ENCODE data around the gene CDKAL1. TPM values are rescaled to one million over a fixed set of nuclear protein-coding genes. Genes with fewer than 3 reads are reported as not detected.

CDKAL1 gene
- total and polyA plus RNA-seq, 4 donors: 2.0 to 12.9 (median 6.7) TPM

DNA sequence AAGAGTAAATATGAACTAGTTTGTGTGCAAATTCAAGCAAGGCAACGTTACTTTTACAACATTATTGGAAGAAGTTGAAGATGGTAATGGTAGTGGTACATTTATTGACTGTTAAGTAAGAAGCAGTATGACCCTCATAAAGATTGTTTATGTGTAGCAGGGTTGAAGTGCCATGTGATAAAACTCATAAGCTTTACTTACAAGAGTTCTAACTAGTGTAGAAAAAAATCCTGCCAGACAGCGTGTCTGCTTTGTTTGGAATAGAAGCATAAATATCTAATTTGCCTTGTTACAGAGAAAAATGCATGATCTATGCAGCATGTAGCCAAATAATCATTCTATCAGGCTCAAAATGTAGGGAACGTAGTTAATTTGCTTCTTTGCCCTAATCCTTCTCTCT is 608.5 kb downstream of the CDKAL1 start:
- no peaks in the 10 kb centered on the region for H3K36me3 ChIP-seq (ENCODE audit: control insufficient read depth in 4 of 4, insufficient read depth in 3 of 4, low read depth in 1 of 4, low read length in 3 of 4)
- TF ChIP-seq YY1 (IDR thresholded peaks at IDR 0.05) (no peak), RXRA (IDR thresholded peaks at IDR 0.05) (no peak), SP1 (IDR thresholded peaks at IDR 0.05) (no peak), JUND (IDR thresholded peaks at IDR 0.05) (no peak), FOXA1 (IDR thresholded peaks at IDR 0.05) (no peak), NR2F2 (IDR thresholded peaks at IDR 0.05) (no peak)
- TF ChIP-seq, protein P1, sequence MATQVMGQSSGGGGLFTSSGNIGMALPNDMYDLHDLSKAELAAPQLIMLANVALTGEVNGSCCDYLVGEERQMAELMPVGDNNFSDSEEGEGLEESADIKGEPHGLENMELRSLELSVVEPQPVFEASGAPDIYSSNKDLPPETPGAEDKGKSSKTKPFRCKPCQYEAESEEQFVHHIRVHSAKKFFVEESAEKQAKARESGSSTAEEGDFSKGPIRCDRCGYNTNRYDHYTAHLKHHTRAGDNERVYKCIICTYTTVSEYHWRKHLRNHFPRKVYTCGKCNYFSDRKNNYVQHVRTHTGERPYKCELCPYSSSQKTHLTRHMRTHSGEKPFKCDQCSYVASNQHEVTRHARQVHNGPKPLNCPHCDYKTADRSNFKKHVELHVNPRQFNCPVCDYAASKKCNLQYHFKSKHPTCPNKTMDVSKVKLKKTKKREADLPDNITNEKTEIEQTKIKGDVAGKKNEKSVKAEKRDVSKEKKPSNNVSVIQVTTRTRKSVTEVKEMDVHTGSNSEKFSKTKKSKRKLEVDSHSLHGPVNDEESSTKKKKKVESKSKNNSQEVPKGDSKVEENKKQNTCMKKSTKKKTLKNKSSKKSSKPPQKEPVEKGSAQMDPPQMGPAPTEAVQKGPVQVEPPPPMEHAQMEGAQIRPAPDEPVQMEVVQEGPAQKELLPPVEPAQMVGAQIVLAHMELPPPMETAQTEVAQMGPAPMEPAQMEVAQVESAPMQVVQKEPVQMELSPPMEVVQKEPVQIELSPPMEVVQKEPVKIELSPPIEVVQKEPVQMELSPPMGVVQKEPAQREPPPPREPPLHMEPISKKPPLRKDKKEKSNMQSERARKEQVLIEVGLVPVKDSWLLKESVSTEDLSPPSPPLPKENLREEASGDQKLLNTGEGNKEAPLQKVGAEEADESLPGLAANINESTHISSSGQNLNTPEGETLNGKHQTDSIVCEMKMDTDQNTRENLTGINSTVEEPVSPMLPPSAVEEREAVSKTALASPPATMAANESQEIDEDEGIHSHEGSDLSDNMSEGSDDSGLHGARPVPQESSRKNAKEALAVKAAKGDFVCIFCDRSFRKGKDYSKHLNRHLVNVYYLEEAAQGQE (IDR thresholded peaks at IDR 0.05): no peak
- TF ChIP-seq, protein P2, sequence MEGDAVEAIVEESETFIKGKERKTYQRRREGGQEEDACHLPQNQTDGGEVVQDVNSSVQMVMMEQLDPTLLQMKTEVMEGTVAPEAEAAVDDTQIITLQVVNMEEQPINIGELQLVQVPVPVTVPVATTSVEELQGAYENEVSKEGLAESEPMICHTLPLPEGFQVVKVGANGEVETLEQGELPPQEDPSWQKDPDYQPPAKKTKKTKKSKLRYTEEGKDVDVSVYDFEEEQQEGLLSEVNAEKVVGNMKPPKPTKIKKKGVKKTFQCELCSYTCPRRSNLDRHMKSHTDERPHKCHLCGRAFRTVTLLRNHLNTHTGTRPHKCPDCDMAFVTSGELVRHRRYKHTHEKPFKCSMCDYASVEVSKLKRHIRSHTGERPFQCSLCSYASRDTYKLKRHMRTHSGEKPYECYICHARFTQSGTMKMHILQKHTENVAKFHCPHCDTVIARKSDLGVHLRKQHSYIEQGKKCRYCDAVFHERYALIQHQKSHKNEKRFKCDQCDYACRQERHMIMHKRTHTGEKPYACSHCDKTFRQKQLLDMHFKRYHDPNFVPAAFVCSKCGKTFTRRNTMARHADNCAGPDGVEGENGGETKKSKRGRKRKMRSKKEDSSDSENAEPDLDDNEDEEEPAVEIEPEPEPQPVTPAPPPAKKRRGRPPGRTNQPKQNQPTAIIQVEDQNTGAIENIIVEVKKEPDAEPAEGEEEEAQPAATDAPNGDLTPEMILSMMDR (IDR thresholded peaks at IDR 0.05; ENCODE audit: low read depth, low read length, missing input control): no peak
- WGBS: 59% methylated on average over 3 of the region's 3 CpGs
- peaks cover 12 to 37% (median 19%) of the 10 kb centered on the region in 4 donors for H3K4me1 ChIP-seq (ENCODE audit: control insufficient read depth in 4 of 4, insufficient read depth in 4 of 4, low read length in 3 of 4)
- peak overlapping the region; percentile 70 to 80 for H3K27ac ChIP-seq (ENCODE audit: low read depth in 1 of 2, low read length in 2 of 2)
- no peaks in the 10 kb centered on the region for H3K27me3 ChIP-seq (ENCODE audit: control insufficient read depth in 4 of 4, insufficient read depth in 4 of 4, low read length in 3 of 4)
- H3K9me3 ChIP-seq (ENCODE audit: control insufficient read depth in 4 of 4, low read length in 3 of 4): no peaks in the 10 kb centered on the region
- no peak overlapping the region for H3K4me3 ChIP-seq (ENCODE audit: low read depth in 1 of 3, low read length in 3 of 3)
- no peak overlapping the region for H3K9ac ChIP-seq (ENCODE audit: low read depth in 1 of 2, low read length in 2 of 2)
- no peak for DNase-seq (ENCODE audit: low spot score)

DNA sequence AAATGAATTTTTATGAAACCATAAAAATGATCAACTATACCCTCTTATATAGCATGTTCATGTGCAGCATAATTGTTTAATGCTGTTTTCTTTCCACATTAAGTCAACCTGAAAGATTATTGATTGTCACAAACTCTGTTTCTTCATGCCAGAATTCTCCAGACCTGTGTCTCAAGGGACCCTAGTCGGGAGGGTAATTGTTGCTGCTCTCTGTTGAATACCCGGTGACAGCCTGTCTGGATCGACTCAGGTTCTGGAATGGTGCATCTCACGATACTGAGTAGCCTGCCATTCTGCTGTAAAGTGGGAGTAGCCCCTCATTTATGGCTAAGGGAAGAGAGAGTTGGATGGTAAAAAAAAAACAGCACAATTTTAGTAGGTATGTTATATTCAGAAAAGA is 609.4 kb downstream of the CDKAL1 start:
- WGBS: 93% methylated on average over 4 of the region's 4 CpGs
- Histone ChIP-seq H3K9ac (ENCODE audit: low read depth in 1 of 2, low read length in 2 of 2) (no peak overlapping the region), H3K27ac (ENCODE audit: low read depth in 1 of 2, low read length in 2 of 2) (no peak overlapping the region), H3K9me3 (ENCODE audit: control insufficient read depth in 4 of 4, low read length in 3 of 4) (no peaks in the 10 kb centered on the region), H3K4me3 (ENCODE audit: low read depth in 1 of 3, low read length in 3 of 3) (no peak overlapping the region), H3K36me3 (ENCODE audit: control insufficient read depth in 4 of 4, insufficient read depth in 3 of 4, low read depth in 1 of 4, low read length in 3 of 4) (no peaks in the 10 kb centered on the region), H3K4me1 (ENCODE audit: control insufficient read depth in 4 of 4, insufficient read depth in 4 of 4, low read length in 3 of 4) (peaks cover 12 to 30% (median 17%) of the 10 kb centered on the region in 4 donors), H3K27me3 (ENCODE audit: control insufficient read depth in 4 of 4, insufficient read depth in 4 of 4, low read length in 3 of 4) (no peaks in the 10 kb centered on the region)
- no peak for DNase-seq (ENCODE audit: low spot score)
- TF ChIP-seq RXRA (IDR thresholded peaks at IDR 0.05) (no peak), YY1 (IDR thresholded peaks at IDR 0.05) (no peak), FOXA1 (IDR thresholded peaks at IDR 0.05) (no peak), TAF1 (conservative IDR thresholded peaks at IDR 0.05) (no peak), JUND (IDR thresholded peaks at IDR 0.05) (no peak)
- TF ChIP-seq, protein P2 (IDR thresholded peaks at IDR 0.05; ENCODE audit: low read depth, low read length, missing input control): no peak

DNA sequence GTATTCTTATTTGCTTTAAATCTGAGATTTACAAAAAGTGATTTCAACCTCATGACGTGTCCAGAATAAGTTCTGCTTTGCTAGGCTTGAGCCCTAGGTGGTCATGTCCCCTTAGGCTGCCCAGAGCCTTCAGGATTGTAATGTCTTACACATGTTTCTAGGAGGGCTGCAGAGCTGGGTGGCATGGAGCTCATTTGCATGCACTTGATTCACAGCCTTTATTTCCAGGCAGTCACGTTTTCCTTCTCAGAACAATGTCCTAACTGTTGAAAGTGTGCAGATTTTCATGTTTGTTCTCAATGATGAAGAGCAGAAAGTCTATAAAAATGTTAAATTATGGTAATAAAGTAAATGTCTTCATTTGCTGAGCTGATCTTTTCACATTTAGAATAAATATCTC is 610.7 kb downstream of the CDKAL1 start:
- no peak overlapping the region for H3K4me3 ChIP-seq (ENCODE audit: low read depth in 1 of 3, low read length in 3 of 3)
- no peak overlapping the region for H3K9ac ChIP-seq (ENCODE audit: low read depth in 1 of 2, low read length in 2 of 2)
- no peaks in the 10 kb centered on the region for H3K36me3 ChIP-seq (ENCODE audit: control insufficient read depth in 4 of 4, insufficient read depth in 3 of 4, low read depth in 1 of 4, low read length in 3 of 4)
- TF ChIP-seq GABPA (IDR thresholded peaks at IDR 0.05 in 1 of 2, conservative IDR thresholded peaks at IDR 0.05 in 1 of 2) (no peak), HNF4G (IDR thresholded peaks at IDR 0.05) (no peak), FOXA1 (IDR thresholded peaks at IDR 0.05) (no peak), TAF1 (conservative IDR thresholded peaks at IDR 0.05) (no peak)
- WGBS: 88% methylated on average over 2 of the region's 2 CpGs
- no peaks in the 10 kb centered on the region for H3K9me3 ChIP-seq (ENCODE audit: control insufficient read depth in 4 of 4, low read length in 3 of 4)
- H3K27ac ChIP-seq (ENCODE audit: low read depth in 1 of 2, low read length in 2 of 2): no peak overlapping the region
- peaks cover 6 to 21% (median 13%) of the 10 kb centered on the region in 4 donors for H3K4me1 ChIP-seq (ENCODE audit: control insufficient read depth in 4 of 4, insufficient read depth in 4 of 4, low read length in 3 of 4)
- no peak for DNase-seq (ENCODE audit: low spot score)
- no peaks in the 10 kb centered on the region for H3K27me3 ChIP-seq (ENCODE audit: control insufficient read depth in 4 of 4, insufficient read depth in 4 of 4, low read length in 3 of 4)

Measured in liver (tissue), 9 donors.